NT2/D1 (cell line): ENCODE data around the gene ADAM19.

Experiments
- DNase-seq: peaks from one replicate; pipeline ENCODE4 v3.0.0-alpha.2; 2011; ENCODE audit warnings: low read depth, low spot score
- H3K27me3 ChIP-seq: 2 replicates; pipeline ENCODE4 v1.6.0; 2011; ENCODE audit warnings: mild to moderate bottlenecking; ENCODE audit not compliant: insufficient read length, insufficient read depth
- H3K36me3 ChIP-seq: 2 replicates; pipeline ENCODE4 v1.6.1; 2011; ENCODE audit warnings: mild to moderate bottlenecking, low read length, mixed read lengths; ENCODE audit not compliant: insufficient read depth, insufficient read length
- H3K4me1 ChIP-seq: 2 replicates; pipeline ENCODE4 v1.5.1; 2011; ENCODE audit not compliant: insufficient read depth, insufficient read length
- H3K4me3 ChIP-seq: 2 replicates; pipeline ENCODE4 v1.5.1; 2011; ENCODE audit warnings: low read depth; ENCODE audit not compliant: insufficient read length
- H3K9ac ChIP-seq: 2 replicates; pipeline ENCODE4 v1.6.0; 2011; ENCODE audit warnings: low read depth; ENCODE audit not compliant: insufficient read length
- H3K9me3 ChIP-seq: 2 replicates; pipeline ENCODE4 v1.5.1; 2011; ENCODE audit warnings: mild to moderate bottlenecking, low read length; ENCODE audit not compliant: insufficient read depth
- SUZ12 ChIP-seq: IDR thresholded peaks from 2 replicates; pipeline ENCODE4 v1.6.1; 2011; ENCODE audit not compliant: insufficient read length, insufficient read depth; ENCODE audit errors: extremely low read depth
- YY1 ChIP-seq: IDR thresholded peaks from 2 replicates; pipeline ENCODE4 v1.6.1; 2011; ENCODE audit not compliant: insufficient read length, insufficient read depth
- ZNF274 ChIP-seq: IDR thresholded peaks from 2 replicates; pipeline ENCODE4 v1.6.1; 2011; ENCODE audit warnings: mild to moderate bottlenecking, low read depth, low read length

ADAM19 gene

DNA sequence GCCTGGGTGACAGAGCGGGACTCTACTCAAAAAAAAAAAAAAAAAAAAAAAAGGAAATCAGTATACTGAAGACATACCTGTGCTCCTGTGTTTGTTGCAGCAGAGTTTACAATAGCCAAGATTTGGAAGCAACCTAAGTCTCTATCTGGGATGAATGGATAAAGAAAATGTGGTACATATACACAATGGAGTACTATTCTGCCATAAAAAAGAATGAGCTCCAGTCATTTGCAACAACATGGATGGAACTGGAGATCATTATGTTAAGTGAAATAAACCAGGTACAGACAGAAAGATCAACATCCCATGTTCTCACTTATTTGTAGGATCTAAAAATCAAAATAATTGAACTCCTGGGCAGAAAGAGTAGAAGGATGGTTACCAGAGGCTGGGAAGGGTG, 22.9 kb downstream of the ADAM19 start:
- H3K9ac ChIP-seq: no peak overlapping the region
- H3K4me3 ChIP-seq: no peak overlapping the region
- H3K4me1 ChIP-seq: no peaks in the 10 kb centered on the region
- no peaks in the 10 kb centered on the region for H3K9me3 ChIP-seq
- TF ChIP-seq YY1 (no peak), ZNF274 (no peak), SUZ12 (no peak)
- peaks cover 39% of the 10 kb centered on the region for H3K36me3 ChIP-seq
- no peak for DNase-seq
- no peaks in the 10 kb centered on the region for H3K27me3 ChIP-seq

DNA sequence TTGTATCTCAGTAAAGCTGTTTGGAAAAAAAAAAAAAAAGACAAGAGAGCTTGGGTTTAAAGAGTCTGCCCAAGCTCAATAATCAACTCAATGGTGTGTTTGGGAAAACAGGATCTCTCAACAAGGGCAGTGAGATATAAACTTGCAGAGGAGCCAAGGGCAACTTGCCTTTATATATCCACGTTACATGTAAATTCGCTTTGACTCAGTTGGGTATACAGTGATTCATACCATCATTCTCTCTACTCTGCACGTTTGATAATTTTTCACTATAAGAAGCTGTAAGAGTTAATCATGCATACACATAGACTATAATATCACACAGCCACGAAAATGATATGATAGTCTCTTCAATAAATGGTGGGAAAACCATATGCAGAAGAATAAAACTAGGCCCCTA, 24.9 kb downstream of the ADAM19 start:
- Histone ChIP-seq H3K27me3 (no peaks in the 10 kb centered on the region), H3K9ac (no peak overlapping the region), H3K4me3 (no peak overlapping the region), H3K36me3 (peaks cover 33% of the 10 kb centered on the region), H3K9me3 (no peaks in the 10 kb centered on the region), H3K4me1 (no peaks in the 10 kb centered on the region)
- no peak for DNase-seq
- TF ChIP-seq ZNF274: no peak
- no peak for TF ChIP-seq YY1
- TF ChIP-seq SUZ12: no peak

DNA sequence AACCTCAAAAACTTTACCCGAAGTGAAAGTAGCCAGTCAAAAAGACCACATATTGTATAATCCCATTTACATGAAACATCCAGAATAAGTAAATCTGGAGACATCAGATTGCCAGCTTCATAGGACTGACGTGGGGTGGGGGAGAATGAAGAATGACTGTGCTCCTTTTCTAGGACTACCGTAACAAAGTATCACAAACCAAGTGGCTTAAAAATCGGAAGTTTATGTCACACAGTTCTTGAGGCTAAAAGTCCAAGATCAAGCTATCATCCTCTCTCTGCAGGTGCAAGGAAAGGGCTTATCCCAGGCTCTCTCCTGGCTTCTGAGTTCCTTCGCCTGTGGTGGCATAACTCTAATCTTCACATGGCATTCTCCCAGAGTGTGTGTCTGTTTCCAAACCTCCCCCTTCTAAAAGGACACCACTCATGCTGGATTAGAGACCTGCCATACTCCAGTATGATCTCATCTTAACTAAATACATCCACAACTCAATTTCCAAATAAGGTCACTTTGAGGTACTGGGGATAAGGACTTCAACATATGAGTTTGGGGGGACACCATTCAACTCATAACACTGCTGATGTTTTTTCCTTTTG, 25.5 kb downstream of the ADAM19 start:
- H3K36me3 ChIP-seq: peaks cover 29% of the 10 kb centered on the region
- H3K9ac ChIP-seq: no peak overlapping the region
- H3K27me3 ChIP-seq: no peaks in the 10 kb centered on the region
- H3K4me3 ChIP-seq: no peak overlapping the region
- no peak for TF ChIP-seq SUZ12
- TF ChIP-seq YY1: no peak
- no peak for TF ChIP-seq ZNF274
- H3K4me1 ChIP-seq: no peaks in the 10 kb centered on the region
- DNase-seq: no peak
- no peaks in the 10 kb centered on the region for H3K9me3 ChIP-seq

DNA sequence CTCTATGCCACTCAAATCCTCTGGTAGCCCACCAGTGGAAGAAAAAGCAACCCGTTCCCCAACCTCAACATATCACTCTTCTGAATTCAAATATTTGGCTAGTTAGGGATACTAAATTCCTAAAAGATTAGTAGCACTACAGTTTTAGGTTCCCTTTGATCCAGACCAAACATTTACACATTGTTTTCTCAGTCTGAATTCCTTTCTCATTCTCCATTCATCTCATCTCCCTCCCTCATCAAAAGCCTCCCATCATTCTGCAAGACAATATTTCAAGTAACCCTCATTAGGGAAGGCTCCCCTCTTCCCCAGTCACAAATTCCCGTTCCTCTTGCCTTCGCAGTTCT, 26.3 kb downstream of the ADAM19 start:
- TF ChIP-seq ZNF274: no peak
- TF ChIP-seq SUZ12: no peak
- no peak for DNase-seq

DNA sequence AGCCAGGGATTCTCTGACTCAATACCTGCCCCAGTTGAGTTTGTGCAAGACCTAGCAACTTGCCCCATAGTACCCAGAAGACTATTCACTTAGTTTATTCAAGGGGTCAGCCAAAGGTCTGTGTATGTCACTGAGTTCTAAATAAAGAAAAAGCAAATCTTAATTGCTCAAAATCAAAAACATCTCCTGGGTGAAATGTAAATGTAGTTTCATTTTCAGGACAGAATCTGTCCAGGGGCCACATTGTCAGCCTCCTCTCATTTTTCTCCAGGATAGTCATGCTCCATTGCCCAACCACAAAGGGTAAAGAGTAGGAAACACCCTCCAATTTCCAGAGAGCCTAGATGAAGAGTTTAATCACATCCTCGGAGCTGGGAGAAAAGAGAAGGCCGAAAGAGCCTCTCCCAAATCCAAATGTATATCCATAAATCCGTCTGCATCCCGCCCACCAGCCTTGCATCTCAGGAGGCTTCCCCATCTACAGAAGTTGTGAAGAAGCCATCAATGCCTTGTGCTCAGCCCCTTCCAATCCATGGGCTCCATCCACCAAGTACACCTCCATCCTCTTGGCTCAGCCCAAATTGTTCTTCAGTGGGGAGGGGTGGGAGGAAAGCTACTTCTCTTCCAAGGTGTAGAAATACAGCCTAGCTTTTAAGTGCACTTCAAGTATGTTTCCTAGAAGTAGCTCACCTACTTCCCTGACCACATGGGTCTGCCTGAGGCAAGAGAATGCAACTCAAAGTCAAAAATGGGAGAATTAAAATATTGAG, 26.9 kb downstream of the ADAM19 start:
- Histone ChIP-seq H3K9me3 (no peaks in the 10 kb centered on the region), H3K9ac (no peak overlapping the region), H3K4me1 (no peaks in the 10 kb centered on the region), H3K27me3 (no peaks in the 10 kb centered on the region), H3K36me3 (peaks cover 27% of the 10 kb centered on the region), H3K4me3 (no peak overlapping the region)
- DNase-seq: no peak
- TF ChIP-seq ZNF274: no peak
- TF ChIP-seq YY1: no peak
- no peak for TF ChIP-seq SUZ12

More for the DNA sequence above, 26.3 kb downstream of the ADAM19 start:
- H3K27me3 ChIP-seq: no peaks in the 10 kb centered on the region
- H3K4me3 ChIP-seq: no peak overlapping the region
- no peaks in the 10 kb centered on the region for H3K9me3 ChIP-seq
- no peak overlapping the region for H3K9ac ChIP-seq
- H3K4me1 ChIP-seq: no peaks in the 10 kb centered on the region
- H3K36me3 ChIP-seq: peaks cover 25% of the 10 kb centered on the region

DNA sequence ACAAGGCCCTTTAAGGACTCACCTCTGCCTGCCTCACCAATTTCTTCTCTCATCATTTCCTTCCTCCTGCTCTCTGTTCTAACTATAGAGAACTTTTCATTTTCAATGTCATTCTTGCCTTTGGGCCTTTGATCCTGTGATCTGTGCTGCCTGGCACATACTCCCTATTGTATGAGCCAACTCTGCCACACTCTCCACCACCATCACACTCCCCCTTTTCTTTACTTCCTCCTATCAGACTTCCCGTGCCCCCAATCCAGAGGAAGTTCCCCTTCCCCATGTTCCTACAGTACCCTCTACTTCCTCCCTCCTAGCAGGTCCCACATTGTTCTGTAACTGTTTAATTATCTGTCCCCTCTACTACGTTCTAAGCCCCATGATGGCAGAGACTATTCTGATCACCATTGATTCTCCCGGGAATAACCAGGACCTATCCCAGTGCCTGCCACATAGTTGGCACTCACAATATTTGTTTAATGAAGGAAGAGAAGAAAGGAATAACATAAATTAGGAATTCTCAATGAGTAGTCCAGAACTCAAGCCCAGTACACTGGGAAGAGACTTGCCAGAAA, 27.5 kb downstream of the ADAM19 start:
- Histone ChIP-seq H3K4me3 (no peak overlapping the region), H3K9ac (no peak overlapping the region), H3K9me3 (no peaks in the 10 kb centered on the region), H3K27me3 (no peaks in the 10 kb centered on the region), H3K36me3 (peaks cover 29% of the 10 kb centered on the region), H3K4me1 (no peaks in the 10 kb centered on the region)
- no peak for DNase-seq
- no peak for TF ChIP-seq ZNF274

DNA sequence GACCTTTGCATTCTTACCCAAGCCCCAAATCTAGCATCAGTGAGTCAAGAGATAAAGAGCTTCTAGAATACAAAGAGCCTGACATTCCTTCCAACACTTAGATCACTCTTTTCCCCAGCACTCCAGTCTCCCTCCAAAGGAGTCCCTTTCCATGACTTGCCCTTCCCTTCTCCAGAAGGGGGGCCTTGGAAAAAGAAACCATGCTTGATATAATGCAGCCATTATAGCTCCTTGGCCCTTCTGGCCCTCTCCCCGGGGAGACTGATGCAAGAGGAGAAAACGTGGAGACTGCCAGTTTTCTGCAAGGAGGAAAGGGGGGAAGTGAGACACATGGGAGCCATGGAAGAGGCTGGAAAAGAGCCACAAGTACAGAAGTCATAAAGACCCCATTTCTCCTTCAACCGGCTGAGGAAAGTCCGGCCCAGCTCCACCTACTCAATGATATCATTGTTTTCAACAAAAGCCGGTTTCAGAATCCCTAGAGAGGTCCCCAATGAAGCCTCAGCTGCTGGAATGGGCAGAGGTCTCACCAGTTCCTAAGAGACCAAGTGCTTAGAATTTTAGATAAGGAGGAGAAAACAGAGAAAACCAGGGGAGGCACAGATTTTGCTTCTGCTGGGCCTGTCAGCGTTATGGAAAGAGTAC, 29.0 kb downstream of the ADAM19 start:
- no peaks in the 10 kb centered on the region for H3K4me1 ChIP-seq
- H3K9me3 ChIP-seq: no peaks in the 10 kb centered on the region
- H3K4me3 ChIP-seq: no peak overlapping the region
- H3K36me3 ChIP-seq: peaks cover 33% of the 10 kb centered on the region
- H3K27me3 ChIP-seq: no peaks in the 10 kb centered on the region
- H3K9ac ChIP-seq: no peak overlapping the region
- no peak for DNase-seq
- TF ChIP-seq ZNF274 (no peak), SUZ12 (no peak), YY1 (no peak)
